ENCODE data around the gene DHX36.

The DHX36 gene

DNA sequence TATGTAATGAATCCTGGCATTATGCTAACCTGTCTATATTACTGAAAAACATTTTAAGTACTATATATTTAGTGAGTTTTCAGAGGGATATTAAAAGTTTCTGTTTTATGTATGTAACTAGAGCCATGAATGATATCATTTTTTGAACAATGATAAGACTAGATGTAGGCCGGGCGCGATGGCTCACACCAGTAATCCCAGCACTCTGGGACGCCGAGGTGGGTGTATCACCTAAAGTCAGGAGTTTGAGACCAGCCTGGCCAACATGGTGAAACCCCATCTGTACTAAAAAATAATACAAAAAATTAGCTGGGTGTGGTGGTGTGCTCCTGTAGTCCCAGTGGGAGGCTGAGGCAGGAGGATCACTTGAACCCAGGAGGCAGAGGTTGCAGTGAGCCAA is 34.1 kb downstream of the DHX36 start:
- DNase-seq (ENCODE audit: low spot score), result no peak

- no peak for DNase-seq (ENCODE audit: low spot score)
These were observed 39.1 kb downstream of the DHX36 start for GRCh38 chr3:154285221-154285620.

DNA sequence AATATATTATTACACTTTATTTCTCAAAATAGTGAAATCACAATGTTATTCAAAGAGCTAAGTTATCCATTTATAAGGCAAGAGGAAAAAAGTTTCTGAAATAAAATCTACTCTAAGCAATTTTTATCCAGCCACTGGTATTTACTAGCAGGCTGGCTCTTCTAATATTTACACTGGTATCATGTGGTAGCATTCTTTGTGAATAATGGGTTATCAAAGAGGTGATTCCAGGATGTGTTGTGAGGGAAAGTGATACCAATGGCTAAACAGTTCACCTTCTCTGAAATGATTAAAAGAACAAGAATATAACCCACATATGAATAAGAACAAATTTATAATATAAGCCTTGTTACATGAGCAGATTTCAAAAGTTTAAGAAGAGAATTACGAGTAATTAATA is 44.1 kb downstream of the DHX36 start:
- no peak for DNase-seq (ENCODE audit: low spot score)

DNA sequence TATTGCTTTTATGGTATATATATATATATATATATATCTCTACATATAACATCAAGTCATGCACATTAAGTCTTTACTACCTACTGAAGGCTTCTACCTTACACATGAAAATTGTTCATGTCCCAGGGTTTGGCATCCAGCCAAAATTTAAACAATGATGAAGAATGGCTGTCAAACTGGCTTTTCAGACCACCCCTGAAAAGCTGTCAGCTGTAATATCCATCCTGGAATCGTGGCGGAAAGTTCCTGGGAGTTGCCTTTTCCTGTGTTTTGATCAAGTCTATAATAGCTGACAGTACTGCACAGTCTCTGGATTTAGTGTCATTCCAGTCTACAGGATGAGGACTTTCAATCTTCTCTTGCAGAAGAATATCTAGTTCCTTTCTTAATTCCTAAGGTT is 48.3 kb downstream of the DHX36 start:
- no peak for DNase-seq (ENCODE audit: low spot score)

DNA sequence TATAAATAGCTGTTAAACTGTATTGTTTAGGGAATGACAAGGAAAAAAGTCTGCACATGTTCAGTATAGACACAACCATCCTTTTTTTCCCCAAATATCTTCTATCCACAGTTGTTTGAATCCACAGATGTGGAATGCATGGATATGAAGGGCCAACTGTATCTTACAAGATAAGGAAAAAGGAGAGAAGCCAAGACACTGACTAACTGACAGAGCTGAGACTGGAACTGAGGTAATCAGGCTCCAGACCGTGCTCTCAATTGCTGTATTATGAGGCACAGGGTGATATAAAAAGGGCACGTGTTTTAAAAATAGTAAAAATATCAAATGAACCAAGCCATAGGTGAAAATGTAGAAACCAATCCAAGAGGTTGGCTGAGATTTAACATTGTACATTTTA is 49.0 kb downstream of the DHX36 start:
- no peak for DNase-seq (ENCODE audit: low spot score)

- DNase-seq (ENCODE audit: low spot score), result no peak
These were observed 49.9 kb downstream of the DHX36 start for GRCh38 chr3:154274348-154274747.

DNA sequence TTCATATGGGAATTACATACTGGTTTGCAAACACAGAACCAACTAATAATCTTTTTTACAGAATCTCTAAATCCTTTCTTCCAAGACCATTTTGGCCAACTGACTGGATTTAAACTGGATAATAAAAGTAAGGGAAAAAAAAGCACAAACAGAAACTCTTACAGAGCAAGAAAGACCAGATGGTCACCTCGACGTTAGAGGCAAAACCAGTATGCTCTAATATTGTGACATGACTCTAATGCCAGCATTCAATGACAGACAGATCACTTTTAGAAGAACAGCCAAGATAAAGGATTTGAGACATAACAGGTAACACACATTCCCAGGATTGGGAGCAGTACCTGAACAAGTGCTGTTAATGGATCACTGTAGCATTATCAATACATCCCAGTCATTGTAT is 50.9 kb downstream of the DHX36 start:
- DNase-seq (ENCODE audit: low spot score), result no peak

DNA sequence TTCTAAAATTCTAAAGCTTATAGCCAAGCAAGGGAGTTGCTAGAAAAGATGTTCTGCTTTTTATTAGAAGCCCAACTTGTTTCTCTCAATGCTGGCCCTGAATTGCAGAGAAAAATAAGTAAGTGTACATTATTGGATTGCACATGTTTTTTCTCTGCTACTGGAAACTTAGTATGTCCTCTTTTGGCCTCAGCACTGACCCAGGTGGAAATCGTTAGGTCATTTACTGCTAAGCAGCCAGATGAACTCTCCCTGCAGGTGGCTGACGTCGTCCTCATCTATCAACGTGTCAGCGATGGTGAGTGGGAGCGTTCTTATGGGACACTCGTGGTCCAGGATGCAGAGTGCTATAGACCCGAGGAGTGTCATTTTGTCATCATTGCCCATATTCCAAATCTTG is 69.8 kb downstream of the DHX36 start:
- no peak for DNase-seq (ENCODE audit: low spot score)

GRCh38 chr3:154252759-154253638 is 71.3 kb downstream of the DHX36 start:
- peak; percentile 77 for DNase-seq (ENCODE audit: low spot score)

- DNase-seq (ENCODE audit: low spot score), result no peak
These were observed 72.7 kb downstream of the DHX36 start for GRCh38 chr3:154251610-154252009.

- no peak for DNase-seq (ENCODE audit: low spot score)
These were observed 74.0 kb downstream of the DHX36 start for GRCh38 chr3:154250291-154250690.

- DNase-seq (ENCODE audit: low spot score), result peak; percentile 50
These were observed 76.4 kb downstream of the DHX36 start for GRCh38 chr3:154247806-154248415.

GRCh38 chr3:154244644-154245043 is 79.6 kb downstream of the DHX36 start:
- DNase-seq (ENCODE audit: low spot score), result no peak

DNA sequence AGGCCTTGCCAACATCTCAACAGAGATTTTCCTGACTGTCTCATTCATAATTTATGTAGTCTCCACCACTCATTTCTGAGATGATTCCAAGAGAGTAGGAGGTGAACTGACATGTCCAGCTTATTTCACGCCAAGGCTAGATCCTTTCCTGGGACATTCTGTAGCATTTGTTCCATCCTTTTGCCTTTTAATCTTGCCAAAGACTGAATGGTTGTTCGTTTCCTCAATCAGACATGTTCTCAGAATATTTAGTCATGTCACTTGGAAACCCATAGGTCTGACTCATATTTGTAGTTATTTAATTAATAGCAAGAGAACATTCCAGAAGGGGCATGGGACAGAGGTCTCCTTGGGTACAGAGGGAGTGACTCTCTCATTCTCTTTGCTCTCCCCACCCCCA is 80.9 kb downstream of the DHX36 start:
- no peak for DNase-seq (ENCODE audit: low spot score)

DNA sequence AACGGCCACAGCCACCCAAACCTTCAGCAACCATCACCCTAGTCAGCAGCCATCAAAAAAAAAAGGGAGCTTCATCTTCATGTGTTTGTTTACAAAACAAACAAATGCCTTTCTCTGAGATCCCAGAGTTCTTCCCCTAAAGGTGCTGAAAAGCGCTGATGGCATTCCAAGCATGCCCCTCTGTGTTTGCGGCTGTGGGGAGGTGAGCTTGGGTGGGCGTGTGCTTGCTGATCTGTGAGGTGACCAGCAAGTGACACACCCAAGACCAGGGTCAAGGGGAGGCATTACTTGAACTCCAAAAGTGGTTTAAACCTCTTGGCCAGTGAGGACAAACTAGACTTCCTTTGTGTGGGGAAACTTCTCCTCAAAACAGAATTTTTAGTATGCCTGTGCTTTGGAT is 81.5 kb downstream of the DHX36 start:
- no peak for DNase-seq (ENCODE audit: low spot score)

DNA sequence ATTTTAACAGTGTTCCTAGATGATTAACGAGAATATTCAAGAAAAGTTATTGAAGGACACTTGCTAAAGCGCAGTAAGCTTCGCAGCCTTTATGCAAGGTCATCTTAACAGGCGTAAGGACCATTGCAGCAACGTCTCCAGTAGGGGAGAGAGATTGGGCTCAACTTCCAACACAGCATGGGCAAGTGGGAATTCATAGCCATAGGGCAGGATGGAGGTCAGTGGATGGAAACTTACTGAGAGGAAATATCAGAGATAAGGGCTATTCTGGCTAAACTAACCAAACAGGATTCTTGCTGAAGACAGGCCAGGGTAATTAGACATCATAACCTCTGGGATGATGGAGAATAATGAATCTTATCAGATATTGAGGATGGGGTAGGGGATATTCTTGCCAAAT is 82.8 kb downstream of the DHX36 start:
- DNase-seq (ENCODE audit: low spot score), result no peak

- DNase-seq (ENCODE audit: low spot score), result peak; percentile 33
These were observed 84.1 kb downstream of the DHX36 start for GRCh38 chr3:154240235-154240634.

DNA sequence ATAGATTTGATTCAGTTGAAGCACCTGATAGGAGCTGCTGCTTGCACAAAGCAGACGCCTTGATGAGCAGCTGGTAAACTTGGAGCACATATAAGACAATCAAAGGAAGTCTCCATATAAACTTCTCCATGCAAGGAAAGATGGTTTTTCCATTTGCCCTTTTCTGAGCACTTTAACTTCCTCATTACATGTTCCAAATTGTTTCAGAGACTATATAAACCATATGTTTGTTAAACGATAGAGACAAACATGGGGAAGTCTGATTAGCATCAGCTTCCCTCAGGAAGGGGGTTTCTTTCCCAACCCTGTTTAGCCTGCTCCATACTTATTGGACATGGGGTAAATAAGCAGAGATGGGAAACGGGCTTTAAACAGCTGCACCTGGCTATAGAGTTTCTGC is 88.0 kb downstream of the DHX36 start:
- no peak for DNase-seq (ENCODE audit: low spot score)

- no peak for DNase-seq (ENCODE audit: low spot score)
These were observed 89.0 kb downstream of the DHX36 start for GRCh38 chr3:154235330-154235729.

DNA sequence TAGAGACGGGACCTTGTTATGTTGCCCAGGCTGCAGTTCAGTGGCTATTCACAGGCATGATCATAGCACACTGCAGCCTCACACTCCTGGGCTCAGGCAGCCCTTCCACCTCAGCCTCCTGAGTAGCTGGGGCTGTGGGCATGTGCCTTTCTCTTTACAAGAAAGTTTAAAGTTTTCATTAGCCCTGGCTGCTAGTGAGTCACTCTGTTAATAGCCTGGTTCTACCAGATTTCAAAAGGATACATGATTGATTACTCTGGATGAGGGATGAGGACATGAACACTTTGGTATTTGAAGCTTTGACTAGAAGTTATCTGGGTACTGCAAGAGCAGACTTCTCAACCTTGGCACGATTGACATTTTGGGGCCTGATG is 95.1 kb downstream of the DHX36 start:
- no peak for DNase-seq (ENCODE audit: low spot score)

DNA sequence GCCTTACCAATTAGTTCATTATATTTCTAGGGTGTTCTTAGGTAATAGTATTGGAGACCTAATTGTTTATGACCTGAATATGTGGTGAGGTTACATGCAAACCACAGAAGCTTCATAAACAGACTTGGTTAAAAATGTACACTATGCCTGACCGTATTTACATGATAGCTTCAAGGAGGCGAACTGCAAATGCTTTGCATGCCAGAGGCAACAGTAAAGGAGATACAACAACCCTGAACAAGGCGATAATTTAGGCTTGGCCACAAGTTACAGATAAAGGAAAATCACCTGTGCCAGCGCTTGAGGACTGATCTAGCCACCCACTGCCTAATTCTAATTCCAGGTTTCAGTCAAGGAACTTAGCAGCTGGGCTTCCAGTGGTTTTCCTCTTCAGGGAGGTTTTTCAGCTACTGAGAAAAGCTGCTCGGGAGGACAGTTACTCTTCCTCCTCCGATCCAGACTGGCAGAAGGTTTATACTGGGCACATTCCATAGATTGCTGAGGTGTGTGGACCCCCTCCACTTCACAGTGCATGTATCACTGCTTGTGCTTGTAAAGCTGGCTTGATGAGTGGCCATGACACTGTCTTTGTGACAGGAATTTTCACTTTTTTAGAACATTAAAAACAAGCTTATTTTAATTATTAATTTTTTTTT is 95.6 kb downstream of the DHX36 start:
- DNase-seq (ENCODE audit: low spot score), result no peak

DNA sequence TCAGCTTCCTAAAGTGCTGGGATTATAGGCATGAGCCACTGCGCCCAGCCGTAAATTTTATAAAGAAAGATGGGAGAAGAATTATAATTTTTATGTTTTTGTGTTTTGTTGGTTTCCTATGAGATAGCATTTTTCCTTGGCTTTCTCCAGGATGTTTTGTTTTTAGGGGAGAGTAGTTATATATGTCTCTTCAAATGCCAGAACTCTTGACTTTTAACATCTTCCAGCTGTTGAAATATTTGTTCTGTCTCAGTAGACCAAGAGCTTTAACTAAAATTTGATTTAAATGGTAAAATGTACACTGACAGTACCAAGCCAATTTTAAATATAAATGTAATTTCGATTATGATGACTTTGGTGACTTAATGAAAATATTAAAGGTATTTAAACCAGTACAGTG is 96.8 kb downstream of the DHX36 start:
- DNase-seq (ENCODE audit: low spot score), result no peak

GRCh38 chr3:154225536-154225935 is 98.8 kb downstream of the DHX36 start:
- DNase-seq (ENCODE audit: low spot score), result no peak

Measured in putamen (tissue), 1 donor.